ENCODE results near the gene RHOD.

The RHOD gene

GRCh38 chr11:67113231-67113721, 56.6 kb downstream of the RHOD start:
- no peak for DNase-seq (ENCODE audit: low read depth in 4 of 4, low spot score in 1 of 4)

GRCh38 chr11:67114275-67114896, 57.7 kb downstream of the RHOD start:
- no peak for DNase-seq (ENCODE audit: low read depth in 4 of 4, low spot score in 1 of 4)

DNA sequence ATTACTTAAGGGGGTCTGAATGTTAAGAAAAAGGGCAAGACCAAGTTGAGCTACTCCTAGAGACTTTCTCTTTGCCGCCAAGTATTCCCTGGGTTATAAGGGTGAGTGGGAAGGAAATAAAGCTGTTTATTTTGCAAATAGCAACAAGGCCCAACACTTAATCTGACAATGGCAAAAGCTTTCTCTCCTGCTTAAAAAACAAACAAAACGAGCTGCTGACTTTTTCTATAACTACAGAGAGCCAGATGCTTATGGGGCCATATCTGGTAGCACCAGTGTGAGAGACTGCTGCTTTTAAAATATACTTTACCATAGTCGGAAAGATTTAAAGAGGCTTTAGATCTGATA, 60.1 kb downstream of the RHOD start:
- no peak for DNase-seq (ENCODE audit: low read depth in 4 of 4, low spot score in 1 of 4)

- DNase-seq (ENCODE audit: low read depth in 4 of 4, low spot score in 1 of 4) = no peak
These were observed 60.5 kb downstream of the RHOD start for GRCh38 chr11:67117176-67117575.

GRCh38 chr11:67117672-67118180, 61.1 kb downstream of the RHOD start:
- peak in 3 of 4 experiments; percentile 15 to 22 (median 19) for DNase-seq (ENCODE audit: low read depth in 4 of 4, low spot score in 1 of 4)

DNA sequence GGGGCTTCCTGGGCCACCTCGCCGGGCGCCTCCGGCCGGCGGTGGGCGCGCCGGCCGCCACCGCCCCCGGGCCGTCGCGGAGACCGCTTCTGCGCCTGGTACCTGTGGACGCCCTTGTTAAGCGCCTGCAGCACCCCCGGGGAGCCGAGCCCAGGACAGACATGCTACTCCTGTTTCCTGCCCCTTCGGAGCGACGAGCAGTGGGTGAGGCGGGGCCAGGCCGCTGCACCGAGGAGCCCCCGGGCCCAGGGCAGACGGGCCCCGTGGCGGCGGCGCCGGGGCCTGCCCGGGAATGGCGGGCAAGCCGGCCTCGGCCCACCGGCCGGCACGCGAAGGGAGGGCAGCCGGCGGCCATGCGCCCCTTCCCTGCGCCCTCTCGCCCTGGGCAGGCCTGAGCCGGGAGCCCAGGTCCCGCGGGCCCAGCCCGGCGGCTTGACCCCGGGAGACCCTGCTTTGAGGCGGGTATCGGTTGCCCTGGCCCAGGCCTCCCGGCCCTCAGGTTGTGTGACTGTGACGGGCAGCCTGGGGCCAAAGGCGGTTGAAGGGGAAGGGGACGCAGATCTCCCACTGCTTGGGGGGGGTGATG, 61.6 kb downstream of the RHOD start:
- peak in 2 of 4 experiments; percentile 29 to 35 for DNase-seq (ENCODE audit: low read depth in 4 of 4, low spot score in 1 of 4)

- DNase-seq (ENCODE audit: low read depth in 4 of 4, low spot score in 1 of 4) = peak; percentile 96 to 99 (median 98)
These were observed 62.3 kb downstream of the RHOD start, which contains the start of gene KDM2A for GRCh38 chr11:67118801-67119584. Gene KDM2A (plus strand): TSS chr11:67119263. CDS start chr11:67121317, 2,054 bp downstream.

DNA sequence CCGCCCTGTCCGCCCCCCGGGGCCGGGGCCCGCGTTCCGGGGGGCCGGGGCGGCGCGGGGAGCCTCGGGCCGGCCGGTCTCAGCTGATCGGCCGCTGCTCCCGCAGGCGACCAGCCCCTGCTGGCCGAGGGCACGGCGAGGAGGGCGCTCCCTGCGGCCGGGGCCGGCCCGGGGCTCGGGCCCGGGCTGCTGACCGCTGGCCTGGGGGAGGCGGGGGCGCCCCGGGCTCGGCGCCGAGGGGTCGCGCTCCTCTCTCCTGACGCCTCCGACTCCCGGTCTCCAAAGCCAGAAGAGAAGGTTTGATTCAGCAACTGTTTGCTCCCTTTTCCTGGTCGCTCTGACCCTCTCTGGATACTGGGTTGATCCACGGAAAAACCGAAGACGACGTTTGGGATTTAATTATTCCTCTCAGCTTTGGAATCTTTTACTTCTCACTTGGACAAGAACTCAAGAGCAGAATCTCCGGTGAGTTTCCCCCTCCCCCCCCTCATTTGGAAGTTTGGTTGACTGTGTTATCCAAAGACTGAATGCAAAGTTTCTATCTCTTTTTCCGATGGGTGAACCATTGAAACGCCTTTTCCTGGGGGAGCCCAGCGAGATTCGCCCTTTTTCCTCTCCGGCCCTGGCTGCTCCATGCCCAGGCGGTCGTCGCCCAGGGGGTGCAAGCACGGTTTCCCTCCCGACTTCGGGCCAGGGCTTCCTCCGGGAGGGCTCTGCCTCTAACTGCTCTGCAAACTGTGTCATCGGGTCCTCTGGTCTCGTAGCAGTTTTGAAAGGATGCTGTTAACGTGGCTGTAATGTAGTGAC, 63.1 kb downstream of the RHOD start:
- DNase-seq (ENCODE audit: low read depth in 4 of 4, low spot score in 1 of 4) = peak in 2 of 4 experiments; percentile 16 to 17

- no peak for DNase-seq (ENCODE audit: low read depth in 4 of 4, low spot score in 1 of 4)
These were observed 63.8 kb downstream of the RHOD start for GRCh38 chr11:67120456-67120855.

- no peak for DNase-seq (ENCODE audit: low read depth in 4 of 4, low spot score in 1 of 4)
These were observed 64.4 kb downstream of the RHOD start for GRCh38 chr11:67120881-67121710.
